Endothelial cell of umbilical vein (primary cell): Measurements from ENCODE around the gene SCGN. TPM values are rescaled to one million over a fixed set of nuclear protein-coding genes. Genes with fewer than 3 reads are reported as not detected.

Experiments used
- BruUV-seq: library from RNA; stranded (reverse); fragments of 400-500 nt; replicated peaks from 2 replicates; lab custom pipeline; 2021; lab: Mats Ljungman, UMichigan
- CTCF ChIA-PET: fragments of 300-600, 350-600 bp; sonication (Branson Sonifier 250); formaldehyde crosslinking; loops from one replicate; lab custom pipeline; 2021; ENCODE audit warnings: antibody characterized with exemption, inconsistent platforms; lab: Charles Lee
- POLR2A ChIA-PET: fragments of 300-600, 350-600 bp; sonication (Branson Sonifier 250); formaldehyde crosslinking; loops from one replicate; lab custom pipeline; 2021; ENCODE audit warnings: antibody characterized with exemption, inconsistent platforms; lab: Charles Lee
- DNase-seq: peaks from one replicate; pipeline ENCODE4 v3.0.0-alpha.2; 2011; ENCODE audit warnings: low read depth, low spot score
- FAIRE-seq: peaks from 2 replicates; lab custom pipeline; 2011; peaks lifted over from hg19 to GRCh38; lab: Jason Lieb, UNC
- H2AFZ ChIP-seq: 2 replicates; pipeline ENCODE4 v1.6.0; 2012; ENCODE audit warnings: low read depth, low read length, control low read depth, inconsistent platforms
- H3K27ac ChIP-seq: 2 replicates; pipeline ENCODE4 v1.5.1; 2011; ENCODE audit warnings: low read depth, mild to moderate bottlenecking, control low read depth, low read length, moderate library complexity; ENCODE audit not compliant: insufficient read depth
- H3K27me3 ChIP-seq, 2 experiments: 2 replicates each; pipeline versions ENCODE4 v1.6.0 to v1.6.1; 2011; ENCODE audit warnings: low read length in 2 of 2, mixed read lengths in 1 of 2; ENCODE audit not compliant: control insufficient read depth in 2 of 2, insufficient read depth in 2 of 2
- H3K36me3 ChIP-seq, 2 experiments: 2 replicates in 1 of 2; 3 replicates in 1 of 2; pipeline ENCODE4 v1.5.1; 2011; ENCODE audit warnings: low read length in 2 of 2, mild to moderate bottlenecking in 1 of 2, moderate library complexity in 1 of 2; ENCODE audit not compliant: control insufficient read depth in 2 of 2, insufficient read depth in 2 of 2; ENCODE audit errors: extremely low read depth in 1 of 2
- H3K4me1 ChIP-seq: 3 replicates; pipeline ENCODE4 v1.5.1; 2011; ENCODE audit warnings: mild to moderate bottlenecking, low read length; ENCODE audit not compliant: control insufficient read depth, insufficient read depth; ENCODE audit errors: extremely low read depth
- H3K4me2 ChIP-seq: 2 replicates; pipeline ENCODE4 v1.6.1; 2011; ENCODE audit warnings: low read length, control low read depth, mixed read lengths; ENCODE audit not compliant: insufficient read depth
- H3K4me3 ChIP-seq, 3 experiments: fragments of 200-600 bp in 1 of 3; sonication (generic), shearing (Covaris generic) in 1 of 3; replicated peaks in 1 of 3; 2 replicates each; pipeline ENCODE4 v1.5.1; 2011 to 2016; ENCODE audit warnings: control low read depth in 3 of 3, low read length in 3 of 3, mild to moderate bottlenecking in 2 of 3, inconsistent platforms in 1 of 3, low read depth in 1 of 3, moderate library complexity in 1 of 3; ENCODE audit not compliant: insufficient read depth in 1 of 3
- H3K79me2 ChIP-seq: 2 replicates; pipeline ENCODE4 v1.6.0; 2012; ENCODE audit warnings: low read length, inconsistent platforms; ENCODE audit not compliant: control insufficient read depth, insufficient read depth
- H3K9ac ChIP-seq: replicated peaks from 2 replicates; pipeline ENCODE3; 2011; ENCODE audit warnings: low read length, control low read depth; ENCODE audit not compliant: insufficient read depth; ENCODE audit errors: extremely low read depth
- H3K9me1 ChIP-seq: replicated peaks from 3 replicates; pipeline ENCODE4 v1.6.0; 2011; ENCODE audit warnings: mild to moderate bottlenecking, low read length; ENCODE audit not compliant: control insufficient read depth, insufficient read depth; ENCODE audit errors: extremely low read depth
- H3K9me3 ChIP-seq: replicated peaks from 2 replicates; pipeline ENCODE4 v1.5.1; 2012; ENCODE audit warnings: low read length, inconsistent platforms; ENCODE audit not compliant: control insufficient read depth, insufficient read depth
- H4K20me1 ChIP-seq: replicated peaks from 2 replicates; pipeline ENCODE3; 2011; ENCODE audit warnings: mild to moderate bottlenecking, low read length; ENCODE audit not compliant: control insufficient read depth, insufficient read depth; ENCODE audit errors: extremely low read depth
- CTCF ChIP-seq, 2 donors: IDR thresholded peaks; 1 replicate in 1 of 2; 2 replicates in 1 of 2; pipeline ENCODE4 v1.5.1; 2011; ENCODE audit warnings: low read length in 2 of 2, mild to moderate bottlenecking in 2 of 2, moderate library complexity in 2 of 2, control low read depth in 1 of 2, inconsistent platforms in 1 of 2, low read depth in 1 of 2; ENCODE audit not compliant: insufficient read depth in 1 of 2; ENCODE audit errors: extremely low read depth in 1 of 2
- EZH2 ChIP-seq: IDR thresholded peaks from 2 replicates; pipeline ENCODE4 v1.6.1; 2012; ENCODE audit warnings: borderline replicate concordance, low read depth, mild to moderate bottlenecking, moderate library complexity, low read length, inconsistent platforms; ENCODE audit not compliant: severe bottlenecking
- FOS ChIP-seq: IDR thresholded peaks from 2 replicates; pipeline ENCODE4 v1.6.1; 2011; ENCODE audit warnings: mild to moderate bottlenecking, low read length, moderate library complexity, borderline replicate concordance; ENCODE audit not compliant: insufficient read depth
- GATA2 ChIP-seq: IDR thresholded peaks from 2 replicates; pipeline ENCODE4 v1.7.0; 2011; ENCODE audit warnings: low read depth, mild to moderate bottlenecking, moderate library complexity, mixed read lengths, low read length; ENCODE audit not compliant: insufficient read length, insufficient read depth
- JUN ChIP-seq: IDR thresholded peaks from 2 replicates; pipeline ENCODE4 v1.6.1; 2011; ENCODE audit warnings: borderline replicate concordance, low read depth; ENCODE audit not compliant: insufficient read length, insufficient read depth
- MAX ChIP-seq: IDR thresholded peaks from 2 replicates; pipeline ENCODE4 v1.6.1; 2011; ENCODE audit not compliant: insufficient read depth, insufficient read length
- MYC ChIP-seq: IDR thresholded peaks from one replicate; pipeline ENCODE4 v1.6.1; 2011; ENCODE audit warnings: mild to moderate bottlenecking, low read depth, low read length
- POLR2A ChIP-seq: IDR thresholded peaks from 2 replicates; pipeline ENCODE4 v1.6.1; 2012; ENCODE audit warnings: low read depth, mild to moderate bottlenecking, control low read depth, low read length
- POLR2AphosphoS5 ChIP-seq: IDR thresholded peaks from 2 replicates; pipeline ENCODE4 v1.6.1; 2012; ENCODE audit warnings: low read depth, mild to moderate bottlenecking, control low read depth, low read length, moderate library complexity; ENCODE audit not compliant: insufficient read depth
- dilution Hi-C: fragments of 300-500 bp; cut with MboI; formaldehyde crosslinking; loops from one replicate; pipeline ENCODE4 v1.15.0; 2019; ENCODE audit warnings: low sequenced_read_pairs; ENCODE audit not compliant: extremely low pct_ligation_motif_present
- intact Hi-C: fragments of 100-400 bp; cut with micrococcal nuclease; formaldehyde crosslinking; loops from one replicate; pipeline ENCODE4 v1.10.0; 2022
- polyA plus RNA-seq, 4 experiments: library from polyadenylated mRNA; depleted of rRNA in 3 of 4; stranded (reverse) in 3 of 4; unstranded in 1 of 4; fragments of >200 nt; gene quantifications; 2 replicates each; pipeline versions ENCODE4 v1.2.1 to v1.2.3, GENCODE V29; 2011 to 2012; ENCODE audit warnings: missing spikeins in 1 of 4
- total RNA-seq: library from RNA; stranded (reverse); gene quantifications from 2 replicates; pipeline ENCODE4 v1.2.3, GENCODE V29; 2021

Gene SCGN
- total and polyA plus RNA-seq, 2 donors (not counting 3 experiments of a cell fraction or from before 2014, with no cell fraction given) = not detected

GRCh38 chr6:25637960-25638434, 14.0 kb upstream of the SCGN start:
- intact Hi-C loops (no loop called here), dilution Hi-C loops (no loop called here)
- Histone ChIP-seq H3K4me3 (no peak overlapping the region), H3K27me3 (no peaks in the 10 kb centered on the region), H3K36me3 (no peaks in the 10 kb centered on the region), H3K9me3 (no peaks in the 10 kb centered on the region), H3K4me1 (no peaks in the 10 kb centered on the region), H3K4me2 (no peak overlapping the region), H4K20me1 (no peaks in the 10 kb centered on the region), H3K27ac (no peak overlapping the region), H3K79me2 (no peaks in the 10 kb centered on the region), H3K9ac (no peak overlapping the region), H2AFZ (no peak overlapping the region), H3K9me1 (no peaks in the 10 kb centered on the region)
- POLR2A ChIA-PET = no interaction called here
- FAIRE-seq = no peak
- CTCF ChIA-PET = no interaction called here
- no TSS peak for BruUV-seq
- TF ChIP-seq MAX (no peak), CTCF (IDR thresholded peaks at IDR 0.05; ENCODE audit: extremely low read depth in 1 of 2, insufficient read depth in 1 of 2, low read depth in 1 of 2, low read length in 2 of 2) (no peak), POLR2A (no peak), GATA2 (no peak), MYC (no peak), POLR2AphosphoS5 (no peak), EZH2 (no peak), FOS (no peak), JUN (no peak)
- no peak for DNase-seq
